D721Med (cell line): ENCODE data around the gene SLC7A6.

Experiments
- DNase-seq: peaks from one replicate; pipeline ENCODE4 v3.0.0; 2011; ENCODE audit warnings: low spot score; ENCODE audit not compliant: insufficient read length
- FAIRE-seq: peaks from 2 replicates; lab custom pipeline; 2011; peaks lifted over from hg19 to GRCh38; lab: Jason Lieb, UNC
- TF ChIP-seq, protein P1 (sequence below): IDR thresholded peaks from 2 replicates; pipeline ENCODE4 v1.5.1; 2012; ENCODE audit warnings: mild to moderate bottlenecking, control low read depth; ENCODE audit not compliant: insufficient read depth; ENCODE audit errors: missing control alignments

SLC7A6 gene

DNA sequence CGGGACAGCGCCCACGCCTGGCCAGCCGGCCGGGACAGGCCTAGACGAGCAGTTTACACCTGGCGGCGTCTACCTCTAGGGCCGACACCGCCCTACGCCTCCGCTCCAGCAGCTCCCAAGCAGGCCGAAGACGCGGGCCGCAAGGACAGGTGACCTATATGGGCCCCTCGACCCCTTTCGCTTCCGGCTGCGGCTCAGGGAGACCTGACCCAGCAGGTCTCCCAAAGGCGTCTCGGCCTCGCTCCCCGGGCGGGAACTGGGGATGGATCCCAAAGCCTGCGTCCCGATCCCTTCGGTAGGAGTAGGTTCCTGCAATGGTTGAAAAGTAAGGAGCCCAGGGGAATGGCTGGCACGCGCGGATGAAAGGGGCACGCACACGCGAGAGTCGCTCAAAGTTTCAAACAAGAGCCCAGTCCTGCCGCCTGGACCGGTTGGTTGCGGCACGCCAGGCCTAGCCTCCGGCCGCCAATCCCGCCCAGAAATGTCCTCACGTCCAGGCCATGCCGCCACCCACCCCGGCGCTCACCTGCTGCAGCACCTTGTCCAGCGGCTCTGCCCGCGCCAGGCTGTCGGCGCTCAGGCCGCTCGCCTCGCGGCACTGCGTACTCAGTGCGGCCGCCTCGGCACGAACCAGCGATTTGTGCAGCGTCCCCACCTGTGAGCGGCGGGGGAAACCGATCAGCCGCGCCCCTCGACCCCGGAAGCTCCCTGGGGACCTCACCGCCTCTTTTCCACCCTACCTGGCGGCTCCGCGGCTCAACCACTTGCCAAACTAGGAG, 29.0 kb upstream of the SLC7A6 start:
- TF ChIP-seq, protein P1, sequence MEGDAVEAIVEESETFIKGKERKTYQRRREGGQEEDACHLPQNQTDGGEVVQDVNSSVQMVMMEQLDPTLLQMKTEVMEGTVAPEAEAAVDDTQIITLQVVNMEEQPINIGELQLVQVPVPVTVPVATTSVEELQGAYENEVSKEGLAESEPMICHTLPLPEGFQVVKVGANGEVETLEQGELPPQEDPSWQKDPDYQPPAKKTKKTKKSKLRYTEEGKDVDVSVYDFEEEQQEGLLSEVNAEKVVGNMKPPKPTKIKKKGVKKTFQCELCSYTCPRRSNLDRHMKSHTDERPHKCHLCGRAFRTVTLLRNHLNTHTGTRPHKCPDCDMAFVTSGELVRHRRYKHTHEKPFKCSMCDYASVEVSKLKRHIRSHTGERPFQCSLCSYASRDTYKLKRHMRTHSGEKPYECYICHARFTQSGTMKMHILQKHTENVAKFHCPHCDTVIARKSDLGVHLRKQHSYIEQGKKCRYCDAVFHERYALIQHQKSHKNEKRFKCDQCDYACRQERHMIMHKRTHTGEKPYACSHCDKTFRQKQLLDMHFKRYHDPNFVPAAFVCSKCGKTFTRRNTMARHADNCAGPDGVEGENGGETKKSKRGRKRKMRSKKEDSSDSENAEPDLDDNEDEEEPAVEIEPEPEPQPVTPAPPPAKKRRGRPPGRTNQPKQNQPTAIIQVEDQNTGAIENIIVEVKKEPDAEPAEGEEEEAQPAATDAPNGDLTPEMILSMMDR: no peak
- no peak for FAIRE-seq
- DNase-seq: no peak

- TF ChIP-seq, protein P1: no peak
- FAIRE-seq: no peak
Observed at GRCh38 chr16:68235887-68236136, 28.5 kb upstream of the SLC7A6 start, which contains the start of gene ESRP2. ESRP2 (minus strand) TSS chr16:68236127; CDS start chr16:68236045, 82 bp downstream.

GRCh38 chr16:68236137-68236825, 28.0 kb upstream of the SLC7A6 start:
- TF ChIP-seq, protein P1: no peak
- no peak for DNase-seq
- no peak for FAIRE-seq

More at GRCh38 chr16:68235887-68236136, 28.5 kb upstream of the SLC7A6 start, which contains the start of gene ESRP2:
- no peak for DNase-seq

DNA sequence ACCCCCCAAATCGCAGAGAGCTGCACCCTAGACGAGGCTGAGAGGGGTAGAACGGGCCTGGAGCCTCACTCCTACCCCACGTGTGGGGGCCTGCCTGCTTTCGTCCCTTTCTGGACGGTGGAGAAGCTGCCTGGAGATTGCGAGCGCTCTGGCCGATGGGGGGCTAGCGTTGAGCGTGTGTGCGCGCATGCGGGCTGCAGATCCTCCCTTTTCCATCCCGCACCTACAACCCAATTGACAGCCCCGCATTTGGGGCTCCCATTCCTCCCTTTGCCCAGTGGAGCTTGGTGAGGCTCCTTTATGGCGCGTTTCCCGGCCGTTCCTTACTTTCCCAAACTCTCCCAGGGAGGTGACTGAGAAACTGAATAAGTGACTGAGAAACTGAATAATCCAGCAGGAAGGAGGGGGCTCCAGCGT, 27.5 kb upstream of the SLC7A6 start:
- DNase-seq (no peak), FAIRE-seq (no peak)
- TF ChIP-seq, protein P1: no peak

DNA sequence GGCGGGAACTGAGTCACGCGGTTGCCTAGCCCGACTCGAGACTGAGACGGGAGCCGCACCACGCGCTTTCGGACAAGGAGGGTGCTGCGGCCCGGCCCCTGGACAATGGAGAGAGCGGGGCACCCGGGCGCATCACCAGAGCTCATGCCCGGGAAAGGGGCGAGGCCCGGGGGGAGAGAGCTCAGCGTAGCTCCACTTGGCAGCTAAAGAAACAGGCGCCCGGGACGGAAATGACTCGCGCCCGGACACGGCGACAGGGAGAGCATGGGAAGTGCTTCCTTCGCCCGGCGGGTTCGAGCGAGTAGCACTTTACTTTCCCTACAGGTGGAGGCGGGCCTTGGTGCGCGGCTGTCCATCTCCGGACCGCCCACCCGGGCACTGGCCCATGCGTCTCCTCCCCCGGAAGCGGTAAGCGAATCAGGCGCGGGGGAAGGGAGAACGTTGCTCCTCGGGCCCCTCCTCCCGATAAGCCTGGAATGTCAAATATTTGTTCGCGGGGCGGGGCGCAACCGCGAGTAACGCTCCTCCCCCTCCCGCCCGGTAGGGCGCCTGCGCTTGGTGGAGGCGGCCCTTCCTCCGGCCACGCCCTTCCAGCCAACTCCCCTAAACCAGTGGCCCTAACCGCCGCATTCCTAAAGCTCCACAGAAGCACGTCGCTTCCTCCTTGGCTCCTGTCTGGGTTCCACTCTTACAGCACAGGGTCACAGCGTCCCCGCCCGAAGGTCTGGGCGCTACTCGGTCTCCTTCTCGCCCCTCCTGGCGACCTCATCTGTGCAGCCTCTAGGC, 26.9 kb upstream of the SLC7A6 start:
- TF ChIP-seq, protein P1: no peak
- DNase-seq: no peak
- FAIRE-seq: no peak

DNA sequence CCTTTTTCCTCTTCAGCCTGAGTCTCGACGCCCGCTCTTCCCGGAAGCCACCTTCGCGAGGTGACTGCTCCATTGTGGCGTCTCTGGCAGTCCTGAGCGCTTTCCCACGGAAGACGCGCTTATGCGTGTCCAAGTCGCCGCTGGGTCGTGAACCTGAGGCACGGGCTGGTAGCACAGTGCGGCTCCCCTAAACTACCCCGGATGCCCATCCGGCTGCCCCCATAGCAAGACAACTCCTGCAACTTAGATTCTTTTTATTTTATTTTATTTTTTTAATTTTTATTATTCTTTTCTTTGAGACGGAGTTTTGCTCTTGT, 26.3 kb upstream of the SLC7A6 start:
- DNase-seq (no peak), FAIRE-seq (no peak)
- TF ChIP-seq, protein P1: no peak
